Measurements from ENCODE around the gene TRAPPC12. TPM values are rescaled to one million over a fixed set of nuclear protein-coding genes. Genes with fewer than 3 reads are reported as not detected.

The TRAPPC12 gene
- total RNA-seq, 4 donors from 2014 or later: 28.4 to 64.7 (median 55.9) TPM

- H3K9me3 ChIP-seq: no peaks in the 10 kb centered on the region
- no peaks in the 10 kb centered on the region for H3K27me3 ChIP-seq
- no peak overlapping the region for H3K27ac ChIP-seq
- no peak for DNase-seq
- intact Hi-C loops (cut with DNase I): no loop called here
- TF ChIP-seq POLR2A (IDR thresholded peaks at IDR 0.05) (no peak), CTCF (IDR thresholded peaks at IDR 0.05) (no peak)
- no peaks in the 10 kb centered on the region for H3K4me1 ChIP-seq
- H3K36me3 ChIP-seq: peaks cover 0 to 47% (median 0%) of the 10 kb centered on the region in 3 donors
- no peak overlapping the region for H3K4me3 ChIP-seq
- 90 to 91% methylated on average over 8 to 10 of the region's 10 CpGs for WGBS, 2 donors
Measured at GRCh38 chr2:3338340-3338739, 41.2 kb upstream of the TRAPPC12 start.

- Histone ChIP-seq H3K27me3 (no peaks in the 10 kb centered on the region), H3K4me3 (no peak overlapping the region), H3K9me3 (no peaks in the 10 kb centered on the region), H3K27ac (no peak overlapping the region), H3K36me3 (peaks cover 0 to 34% (median 0%) of the 10 kb centered on the region in 3 donors), H3K4me1 (no peaks in the 10 kb centered on the region)
- TF ChIP-seq POLR2A (IDR thresholded peaks at IDR 0.05): no peak
- no peak for TF ChIP-seq CTCF (IDR thresholded peaks at IDR 0.05)
- WGBS, 2 donors: 92 to 95% methylated on average over 9 of the region's 10 CpGs
- intact Hi-C loops (cut with DNase I): no loop called here
- no peak for DNase-seq
Measured at GRCh38 chr2:3340144-3340543, 39.4 kb upstream of the TRAPPC12 start.

GRCh38 chr2:3341336-3341735 is 38.2 kb upstream of the TRAPPC12 start:
- H3K9me3 ChIP-seq: no peaks in the 10 kb centered on the region
- intact Hi-C loops (cut with DNase I): no loop called here
- H3K27ac ChIP-seq: no peak overlapping the region
- peaks cover 0 to 33% (median 0%) of the 10 kb centered on the region in 3 donors for H3K36me3 ChIP-seq
- H3K4me1 ChIP-seq: no peaks in the 10 kb centered on the region
- no peaks in the 10 kb centered on the region for H3K27me3 ChIP-seq
- no peak for DNase-seq
- 94 to 96% methylated on average over 8 of the region's 8 CpGs for WGBS, 2 donors
- no peak overlapping the region for H3K4me3 ChIP-seq
- TF ChIP-seq POLR2A (IDR thresholded peaks at IDR 0.05): no peak
- TF ChIP-seq CTCF (IDR thresholded peaks at IDR 0.05): no peak

- DNase-seq: no peak
- Histone ChIP-seq H3K4me1 (no peaks in the 10 kb centered on the region), H3K27ac (no peak overlapping the region), H3K27me3 (no peaks in the 10 kb centered on the region), H3K4me3 (no peak overlapping the region), H3K9me3 (no peaks in the 10 kb centered on the region), H3K36me3 (peaks cover 0 to 38% (median 0%) of the 10 kb centered on the region in 3 donors)
- intact Hi-C loops (cut with DNase I): no loop called here
- TF ChIP-seq CTCF (IDR thresholded peaks at IDR 0.05) (no peak), POLR2A (IDR thresholded peaks at IDR 0.05) (no peak)
- WGBS, 2 donors: 94 to 95% methylated on average over 5 to 7 of the region's 9 CpGs
Measured at GRCh38 chr2:3342324-3342723, 37.2 kb upstream of the TRAPPC12 start.

GRCh38 chr2:3343012-3343411 is 36.5 kb upstream of the TRAPPC12 start:
- Histone ChIP-seq H3K4me3 (no peak overlapping the region), H3K9me3 (no peaks in the 10 kb centered on the region), H3K36me3 (peaks cover 0 to 33% (median 0%) of the 10 kb centered on the region in 3 donors), H3K4me1 (peaks cover 0 to under 1% (median 0%) of the 10 kb centered on the region in 3 donors), H3K27me3 (no peaks in the 10 kb centered on the region), H3K27ac (no peak overlapping the region)
- TF ChIP-seq POLR2A (IDR thresholded peaks at IDR 0.05) (no peak), CTCF (IDR thresholded peaks at IDR 0.05) (no peak)
- no peak for DNase-seq
- intact Hi-C loops (cut with DNase I): no loop called here
- 85% methylated on average over 10 to 11 of the region's 11 CpGs for WGBS, 2 donors

All from esophagus squamous epithelium (tissue), 5 donors.